Gastrocnemius medialis (tissue), 4 donors: ENCODE results near the gene THRSP.

Experiments used
- POLR2A ChIP-seq, 2 donors: fragments of 450-650 bp; IDR thresholded peaks; one replicate each; pipeline ENCODE4 v1.6.1; 2017; ENCODE audit warnings: antibody characterized with exemption in 2 of 2, mild to moderate bottlenecking in 2 of 2, moderate library complexity in 2 of 2
- TF ChIP-seq, protein P1 (sequence below), 5 experiments: fragments of 450-650 bp in 3 of 5; fragments of 200-600 bp in 2 of 5; sonication (generic) in 2 of 5; IDR thresholded peaks in 4 of 5; conservative IDR thresholded peaks in 1 of 5; 1 replicate in 4 of 5; 2 replicates in 1 of 5; pipeline ENCODE4 v1.5.1; 2016 to 2019; ENCODE audit warnings: antibody characterized with exemption in 5 of 5, mild to moderate bottlenecking in 3 of 5, moderate library complexity in 3 of 5

DNA sequence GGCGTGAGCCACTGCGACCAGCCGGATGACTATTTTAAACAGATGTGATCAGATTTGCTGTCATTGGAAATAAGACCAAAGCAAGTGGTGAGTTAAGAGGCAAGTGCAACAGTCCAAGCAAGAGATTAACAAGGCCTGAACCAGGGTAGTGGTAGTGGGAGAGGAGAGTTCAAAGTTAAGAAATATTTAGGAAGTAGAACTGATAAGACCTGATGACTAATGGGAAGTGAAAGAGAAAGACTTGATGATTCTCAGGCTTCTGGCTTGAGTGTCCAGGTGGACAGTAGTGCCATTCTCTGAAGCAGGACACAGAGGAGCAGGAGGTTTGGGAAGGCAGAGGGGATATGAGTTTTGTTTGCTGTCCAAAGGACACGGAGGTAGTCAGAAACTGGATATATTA, 8.8 kb downstream of the THRSP start:
- TF ChIP-seq, protein P1, sequence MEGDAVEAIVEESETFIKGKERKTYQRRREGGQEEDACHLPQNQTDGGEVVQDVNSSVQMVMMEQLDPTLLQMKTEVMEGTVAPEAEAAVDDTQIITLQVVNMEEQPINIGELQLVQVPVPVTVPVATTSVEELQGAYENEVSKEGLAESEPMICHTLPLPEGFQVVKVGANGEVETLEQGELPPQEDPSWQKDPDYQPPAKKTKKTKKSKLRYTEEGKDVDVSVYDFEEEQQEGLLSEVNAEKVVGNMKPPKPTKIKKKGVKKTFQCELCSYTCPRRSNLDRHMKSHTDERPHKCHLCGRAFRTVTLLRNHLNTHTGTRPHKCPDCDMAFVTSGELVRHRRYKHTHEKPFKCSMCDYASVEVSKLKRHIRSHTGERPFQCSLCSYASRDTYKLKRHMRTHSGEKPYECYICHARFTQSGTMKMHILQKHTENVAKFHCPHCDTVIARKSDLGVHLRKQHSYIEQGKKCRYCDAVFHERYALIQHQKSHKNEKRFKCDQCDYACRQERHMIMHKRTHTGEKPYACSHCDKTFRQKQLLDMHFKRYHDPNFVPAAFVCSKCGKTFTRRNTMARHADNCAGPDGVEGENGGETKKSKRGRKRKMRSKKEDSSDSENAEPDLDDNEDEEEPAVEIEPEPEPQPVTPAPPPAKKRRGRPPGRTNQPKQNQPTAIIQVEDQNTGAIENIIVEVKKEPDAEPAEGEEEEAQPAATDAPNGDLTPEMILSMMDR (IDR thresholded peaks at IDR 0.05 in 4 of 5, conservative IDR thresholded peaks at IDR 0.05 in 1 of 5), result no peak
- TF ChIP-seq POLR2A (IDR thresholded peaks at IDR 0.05), result no peak
